ENCODE measurements around the gene TTR. TPM values are rescaled to one million over a fixed set of nuclear protein-coding genes. Genes with fewer than 3 reads are reported as not detected.

The TTR gene
- total RNA-seq, 4 donors from 2014 or later: not detected

DNA sequence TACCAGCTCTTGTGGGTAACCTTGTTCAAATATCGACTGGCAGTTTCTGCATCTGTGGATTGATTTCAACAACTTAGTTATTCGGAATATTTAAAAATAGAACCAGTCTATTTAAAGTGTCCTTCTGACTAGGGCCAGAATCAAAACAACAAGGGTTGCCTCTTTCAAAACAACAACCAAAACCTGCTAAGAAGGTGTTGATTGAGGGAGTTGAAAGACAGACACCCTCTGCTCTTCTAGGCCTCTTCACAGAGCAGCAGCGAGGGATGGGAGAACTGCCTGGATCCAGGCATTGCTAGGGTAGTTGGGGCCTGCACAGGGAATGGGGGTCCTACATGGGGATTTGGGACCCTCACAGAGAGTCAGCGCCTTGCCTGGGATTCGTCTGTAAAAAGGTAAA lies 19.8 kb downstream of the TTR start:
- Histone ChIP-seq H3K27me3 (no peaks in the 10 kb centered on the region), H3K4me3 (no peak overlapping the region), H3K9me3 (no peaks in the 10 kb centered on the region), H3K27ac (no peak overlapping the region), H3K36me3 (no peaks in the 10 kb centered on the region), H3K4me1 (no peaks in the 10 kb centered on the region)
- TF ChIP-seq, protein P1, sequence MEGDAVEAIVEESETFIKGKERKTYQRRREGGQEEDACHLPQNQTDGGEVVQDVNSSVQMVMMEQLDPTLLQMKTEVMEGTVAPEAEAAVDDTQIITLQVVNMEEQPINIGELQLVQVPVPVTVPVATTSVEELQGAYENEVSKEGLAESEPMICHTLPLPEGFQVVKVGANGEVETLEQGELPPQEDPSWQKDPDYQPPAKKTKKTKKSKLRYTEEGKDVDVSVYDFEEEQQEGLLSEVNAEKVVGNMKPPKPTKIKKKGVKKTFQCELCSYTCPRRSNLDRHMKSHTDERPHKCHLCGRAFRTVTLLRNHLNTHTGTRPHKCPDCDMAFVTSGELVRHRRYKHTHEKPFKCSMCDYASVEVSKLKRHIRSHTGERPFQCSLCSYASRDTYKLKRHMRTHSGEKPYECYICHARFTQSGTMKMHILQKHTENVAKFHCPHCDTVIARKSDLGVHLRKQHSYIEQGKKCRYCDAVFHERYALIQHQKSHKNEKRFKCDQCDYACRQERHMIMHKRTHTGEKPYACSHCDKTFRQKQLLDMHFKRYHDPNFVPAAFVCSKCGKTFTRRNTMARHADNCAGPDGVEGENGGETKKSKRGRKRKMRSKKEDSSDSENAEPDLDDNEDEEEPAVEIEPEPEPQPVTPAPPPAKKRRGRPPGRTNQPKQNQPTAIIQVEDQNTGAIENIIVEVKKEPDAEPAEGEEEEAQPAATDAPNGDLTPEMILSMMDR (IDR thresholded peaks at IDR 0.05): no peak
- no peak for TF ChIP-seq POLR2A (IDR thresholded peaks at IDR 0.05)
- no peak for DNase-seq
- intact Hi-C loops (cut with DNase I; ENCODE audit: low total_unique reads): no loop called here

DNA sequence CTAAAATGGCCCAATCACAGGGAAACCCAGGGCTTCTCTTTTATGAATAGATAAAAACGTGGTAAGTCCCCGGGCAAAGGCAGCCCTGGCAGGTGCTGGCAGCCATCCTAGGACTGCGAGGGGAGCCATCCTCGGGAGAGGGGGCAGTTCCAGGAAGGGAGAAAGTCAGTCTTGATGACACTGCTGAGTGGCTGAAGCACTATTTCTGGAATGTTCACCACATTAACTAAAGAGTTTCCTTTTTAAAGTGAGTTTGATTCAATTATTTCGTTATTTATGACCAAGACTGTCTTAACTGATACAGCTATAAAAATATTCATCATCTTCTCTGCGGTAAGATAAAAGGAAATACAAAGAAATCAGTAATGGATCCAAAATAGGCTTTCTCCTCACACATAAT lies 20.4 kb downstream of the TTR start:
- no peak for DNase-seq
- intact Hi-C loops (cut with DNase I; ENCODE audit: low total_unique reads): no loop called here
- H3K27me3 ChIP-seq: no peaks in the 10 kb centered on the region
- H3K9me3 ChIP-seq: no peaks in the 10 kb centered on the region
- TF ChIP-seq POLR2A (IDR thresholded peaks at IDR 0.05): no peak
- TF ChIP-seq, protein P1 (IDR thresholded peaks at IDR 0.05): no peak
- H3K36me3 ChIP-seq: no peaks in the 10 kb centered on the region
- H3K4me3 ChIP-seq: no peak overlapping the region
- H3K4me1 ChIP-seq: no peaks in the 10 kb centered on the region
- no peak overlapping the region for H3K27ac ChIP-seq

DNA sequence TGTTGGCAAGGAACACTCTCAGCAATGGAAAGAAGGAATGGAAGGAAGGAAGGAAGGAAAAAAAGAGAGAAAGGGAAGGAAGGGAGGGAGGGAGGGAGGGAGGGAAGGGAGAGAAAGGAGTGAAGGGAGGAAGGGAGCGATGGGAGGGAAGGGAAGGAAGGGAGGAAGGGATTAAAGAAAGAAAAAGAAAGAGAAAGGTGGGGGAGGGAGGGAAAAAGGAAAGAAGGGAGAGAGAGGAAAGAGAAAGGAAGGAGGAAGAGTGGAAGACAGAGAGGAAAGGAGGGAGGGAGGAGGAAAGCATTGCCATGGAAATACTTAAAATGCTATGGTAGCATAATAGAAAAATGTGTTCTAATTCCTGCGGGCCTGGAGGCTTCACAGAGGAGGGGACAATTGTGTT lies 22.4 kb downstream of the TTR start:
- Histone ChIP-seq H3K27ac (no peak overlapping the region), H3K27me3 (no peaks in the 10 kb centered on the region), H3K36me3 (no peaks in the 10 kb centered on the region), H3K9me3 (no peaks in the 10 kb centered on the region), H3K4me3 (no peak overlapping the region), H3K4me1 (no peaks in the 10 kb centered on the region)
- TF ChIP-seq, protein P1 (IDR thresholded peaks at IDR 0.05): no peak
- TF ChIP-seq POLR2A (IDR thresholded peaks at IDR 0.05): no peak
- DNase-seq: no peak
- intact Hi-C loops (cut with DNase I; ENCODE audit: low total_unique reads): no loop called here

DNA sequence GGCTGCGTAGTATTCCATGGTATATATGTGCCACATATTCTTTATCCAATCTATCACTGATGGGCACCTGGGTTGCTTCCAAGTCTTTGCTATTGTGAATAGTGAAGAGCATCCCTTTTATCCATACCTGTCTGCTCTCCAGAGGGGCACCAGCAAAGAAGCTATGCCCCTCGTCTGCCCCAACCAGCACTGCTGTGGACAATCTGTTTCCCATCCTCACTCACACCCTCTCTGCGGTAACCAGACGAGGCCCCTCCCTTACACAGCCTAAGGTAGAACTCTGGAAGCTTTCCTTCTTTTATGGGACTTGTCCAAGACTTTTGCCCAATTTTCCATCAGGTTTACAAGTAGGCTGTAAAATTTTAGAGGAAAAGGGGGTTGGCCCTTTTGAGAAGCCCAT lies 24.9 kb downstream of the TTR start:
- TF ChIP-seq POLR2A (IDR thresholded peaks at IDR 0.05): no peak
- TF ChIP-seq, protein P1 (IDR thresholded peaks at IDR 0.05): no peak
- no peaks in the 10 kb centered on the region for H3K4me1 ChIP-seq

DNA sequence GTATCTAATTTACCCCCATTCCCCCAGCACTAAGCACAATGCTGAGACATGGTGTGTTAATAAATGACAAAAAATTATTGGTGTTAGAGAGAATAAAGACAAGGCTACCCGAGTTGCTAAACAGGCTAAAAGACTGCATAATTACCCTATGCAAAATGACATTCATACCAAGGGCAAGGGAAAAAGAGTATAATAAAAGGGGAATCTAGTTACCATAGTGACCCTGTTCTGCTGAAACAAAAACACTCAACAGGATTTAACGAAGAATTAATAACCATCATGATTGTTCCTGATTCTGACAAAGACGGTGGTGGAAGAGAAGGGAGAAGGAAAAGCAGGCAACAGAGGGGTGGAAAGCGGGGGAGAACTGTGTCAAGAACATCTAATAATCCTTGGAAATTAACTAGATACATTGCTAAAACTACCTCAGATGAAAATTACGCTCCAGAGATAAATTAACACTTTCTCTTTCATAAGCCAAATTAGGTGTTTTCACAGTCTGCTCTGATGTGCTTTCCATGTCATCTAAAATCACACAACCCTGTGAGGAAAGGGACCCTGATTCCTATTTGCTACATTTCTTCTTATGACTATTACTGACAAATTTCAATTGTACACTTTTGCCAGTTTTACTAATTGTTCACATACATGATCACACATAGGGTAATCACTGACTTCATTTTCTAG lies 25.5 kb downstream of the TTR start:
- intact Hi-C loops (cut with DNase I; ENCODE audit: low total_unique reads): no loop called here
- no peaks in the 10 kb centered on the region for H3K36me3 ChIP-seq

More for the DNA sequence above, 24.9 kb downstream of the TTR start:
- Histone ChIP-seq H3K27me3 (no peaks in the 10 kb centered on the region), H3K36me3 (no peaks in the 10 kb centered on the region), H3K4me3 (no peak overlapping the region), H3K27ac (no peak overlapping the region), H3K9me3 (no peaks in the 10 kb centered on the region)
- DNase-seq: no peak
- intact Hi-C loops (cut with DNase I; ENCODE audit: low total_unique reads): no loop called here

More for the DNA sequence above, 25.5 kb downstream of the TTR start:
- Histone ChIP-seq H3K4me3 (no peak overlapping the region), H3K4me1 (no peaks in the 10 kb centered on the region), H3K9me3 (no peaks in the 10 kb centered on the region), H3K27me3 (no peaks in the 10 kb centered on the region), H3K27ac (no peak overlapping the region)
- no peak for DNase-seq
- TF ChIP-seq, protein P1 (IDR thresholded peaks at IDR 0.05): no peak
- TF ChIP-seq POLR2A (IDR thresholded peaks at IDR 0.05): no peak
